Parathyroid adenoma (tissue), 2 donors: ENCODE data around the gene PLP2.

ENCODE experiments used
- H2AFZ ChIP-seq: fragments of 300-600 bp; sonication (generic); one replicate; pipeline ENCODE4 v1.7.0; 2017; ENCODE audit warnings: antibody characterized with exemption, mild to moderate bottlenecking
- H3K27ac ChIP-seq: fragments of 300-600 bp; sonication (generic); one replicate; pipeline ENCODE4 v1.7.0; 2017
- H3K27me3 ChIP-seq: fragments of 300-600 bp; sonication (generic); one replicate; pipeline ENCODE4 v1.7.0; 2017; ENCODE audit warnings: low read length; ENCODE audit not compliant: control insufficient read depth, insufficient read depth
- H3K36me3 ChIP-seq: fragments of 300-600 bp; sonication (generic); one replicate; pipeline ENCODE4 v1.7.0; 2017; ENCODE audit warnings: low read length; ENCODE audit not compliant: control insufficient read depth, insufficient read depth
- H3K4me1 ChIP-seq: fragments of 300-600 bp; sonication (generic); one replicate; pipeline ENCODE4 v1.7.0; 2017; ENCODE audit warnings: control low read depth
- H3K4me2 ChIP-seq: fragments of 300-600 bp; sonication (generic); one replicate; pipeline ENCODE4 v1.7.0; 2017; ENCODE audit warnings: low read length
- H3K4me3 ChIP-seq: fragments of 300-600 bp; sonication (generic); one replicate; pipeline ENCODE4 v1.7.0; 2017; ENCODE audit warnings: low read depth, low read length
- H3K79me2 ChIP-seq: fragments of 300-600 bp; sonication (generic); one replicate; pipeline ENCODE4 v1.7.0; 2017; ENCODE audit warnings: control low read depth
- H3K9ac ChIP-seq: fragments of 300-600 bp; sonication (generic); one replicate; pipeline ENCODE4 v1.7.0; 2017; ENCODE audit warnings: mild to moderate bottlenecking
- H3K9me3 ChIP-seq: fragments of 300-600 bp; sonication (generic); one replicate; pipeline ENCODE4 v1.7.0; 2017; ENCODE audit warnings: low read length; ENCODE audit not compliant: control insufficient read depth
- TF ChIP-seq, protein P1 (sequence below): fragments of 300-600 bp; sonication (generic); IDR thresholded peaks from one replicate; pipeline ENCODE4 v1.7.0; 2017; ENCODE audit warnings: antibody characterized with exemption, mild to moderate bottlenecking
- donor health status: primary hyperparathyroidism.

PLP2 gene

DNA sequence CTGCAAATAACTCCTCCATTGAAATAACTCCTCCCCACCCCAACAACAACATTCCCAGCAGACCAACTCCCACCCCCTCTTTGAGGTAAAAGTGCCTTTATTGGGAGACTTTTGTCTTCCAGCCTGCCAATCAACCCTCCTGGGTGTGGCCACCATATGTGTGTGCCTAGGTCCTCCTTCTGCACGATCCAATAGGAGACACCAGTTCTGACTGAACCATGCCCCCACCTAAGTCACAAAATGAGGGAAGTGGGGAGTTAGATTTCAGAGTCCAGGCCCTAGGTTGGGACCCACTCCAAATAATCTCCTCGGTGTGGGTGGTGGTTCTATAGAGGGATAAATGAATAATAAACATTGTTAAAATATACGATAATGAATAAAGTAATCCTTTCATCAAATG, 3.0 kb downstream of the PLP2 start:
- Histone ChIP-seq H3K4me3 (no peak overlapping the region), H3K27me3 (no peaks in the 10 kb centered on the region), H3K4me1 (no peaks in the 10 kb centered on the region), H3K27ac (no peak overlapping the region), H3K79me2 (no peaks in the 10 kb centered on the region), H3K36me3 (no peaks in the 10 kb centered on the region), H3K9me3 (no peaks in the 10 kb centered on the region), H3K9ac (no peak overlapping the region), H3K4me2 (no peak overlapping the region), H2AFZ (no peak overlapping the region)
- TF ChIP-seq, protein P1, sequence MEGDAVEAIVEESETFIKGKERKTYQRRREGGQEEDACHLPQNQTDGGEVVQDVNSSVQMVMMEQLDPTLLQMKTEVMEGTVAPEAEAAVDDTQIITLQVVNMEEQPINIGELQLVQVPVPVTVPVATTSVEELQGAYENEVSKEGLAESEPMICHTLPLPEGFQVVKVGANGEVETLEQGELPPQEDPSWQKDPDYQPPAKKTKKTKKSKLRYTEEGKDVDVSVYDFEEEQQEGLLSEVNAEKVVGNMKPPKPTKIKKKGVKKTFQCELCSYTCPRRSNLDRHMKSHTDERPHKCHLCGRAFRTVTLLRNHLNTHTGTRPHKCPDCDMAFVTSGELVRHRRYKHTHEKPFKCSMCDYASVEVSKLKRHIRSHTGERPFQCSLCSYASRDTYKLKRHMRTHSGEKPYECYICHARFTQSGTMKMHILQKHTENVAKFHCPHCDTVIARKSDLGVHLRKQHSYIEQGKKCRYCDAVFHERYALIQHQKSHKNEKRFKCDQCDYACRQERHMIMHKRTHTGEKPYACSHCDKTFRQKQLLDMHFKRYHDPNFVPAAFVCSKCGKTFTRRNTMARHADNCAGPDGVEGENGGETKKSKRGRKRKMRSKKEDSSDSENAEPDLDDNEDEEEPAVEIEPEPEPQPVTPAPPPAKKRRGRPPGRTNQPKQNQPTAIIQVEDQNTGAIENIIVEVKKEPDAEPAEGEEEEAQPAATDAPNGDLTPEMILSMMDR, result no peak

DNA sequence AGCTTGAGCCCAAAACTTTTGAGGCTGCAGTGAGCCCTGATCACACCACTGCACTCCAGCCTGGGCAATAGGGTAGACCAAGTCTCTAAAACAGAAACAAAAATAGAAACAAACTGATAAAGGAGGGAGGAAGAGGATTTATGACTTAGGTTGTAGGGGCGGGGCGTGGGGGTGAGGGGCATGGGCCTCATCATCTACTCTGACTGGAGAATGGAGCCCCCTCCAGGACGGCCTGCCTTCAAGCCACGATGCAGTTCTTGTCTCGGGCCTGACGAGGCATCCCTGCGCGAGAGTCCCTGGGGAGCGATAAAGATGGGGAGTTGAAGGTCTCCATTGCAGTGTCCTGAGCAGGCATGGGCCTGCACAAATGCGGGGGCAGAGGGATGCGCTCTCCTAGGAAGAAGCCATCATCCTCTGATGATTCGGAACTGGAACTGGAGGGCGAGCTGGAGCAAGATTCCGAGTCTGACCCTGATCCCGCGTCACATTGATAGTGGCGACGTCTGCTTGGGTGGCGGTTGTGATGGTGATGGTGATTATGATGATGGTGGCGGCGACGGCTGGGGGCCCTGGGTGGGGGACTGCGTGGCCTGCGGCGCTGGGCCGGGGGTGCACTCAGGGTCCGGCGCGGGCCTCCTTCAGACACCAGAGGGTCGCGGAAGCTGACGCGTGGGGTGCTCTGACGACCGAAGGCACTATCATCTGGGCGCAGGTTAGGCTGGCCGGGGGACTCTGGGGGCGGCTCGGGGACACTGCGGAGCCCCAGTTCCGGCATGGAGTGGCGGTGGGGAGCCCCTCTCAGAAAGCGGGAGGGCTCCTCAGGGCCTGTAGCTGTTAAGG, 4.0 kb downstream of the PLP2 start:
- Histone ChIP-seq H3K4me1 (no peaks in the 10 kb centered on the region), H3K36me3 (no peaks in the 10 kb centered on the region), H3K4me3 (no peak overlapping the region), H3K9me3 (no peaks in the 10 kb centered on the region), H3K27me3 (no peaks in the 10 kb centered on the region), H2AFZ (no peak overlapping the region), H3K9ac (no peak overlapping the region), H3K79me2 (no peaks in the 10 kb centered on the region), H3K27ac (no peak overlapping the region), H3K4me2 (no peak overlapping the region)
- TF ChIP-seq, protein P1, result no peak

DNA sequence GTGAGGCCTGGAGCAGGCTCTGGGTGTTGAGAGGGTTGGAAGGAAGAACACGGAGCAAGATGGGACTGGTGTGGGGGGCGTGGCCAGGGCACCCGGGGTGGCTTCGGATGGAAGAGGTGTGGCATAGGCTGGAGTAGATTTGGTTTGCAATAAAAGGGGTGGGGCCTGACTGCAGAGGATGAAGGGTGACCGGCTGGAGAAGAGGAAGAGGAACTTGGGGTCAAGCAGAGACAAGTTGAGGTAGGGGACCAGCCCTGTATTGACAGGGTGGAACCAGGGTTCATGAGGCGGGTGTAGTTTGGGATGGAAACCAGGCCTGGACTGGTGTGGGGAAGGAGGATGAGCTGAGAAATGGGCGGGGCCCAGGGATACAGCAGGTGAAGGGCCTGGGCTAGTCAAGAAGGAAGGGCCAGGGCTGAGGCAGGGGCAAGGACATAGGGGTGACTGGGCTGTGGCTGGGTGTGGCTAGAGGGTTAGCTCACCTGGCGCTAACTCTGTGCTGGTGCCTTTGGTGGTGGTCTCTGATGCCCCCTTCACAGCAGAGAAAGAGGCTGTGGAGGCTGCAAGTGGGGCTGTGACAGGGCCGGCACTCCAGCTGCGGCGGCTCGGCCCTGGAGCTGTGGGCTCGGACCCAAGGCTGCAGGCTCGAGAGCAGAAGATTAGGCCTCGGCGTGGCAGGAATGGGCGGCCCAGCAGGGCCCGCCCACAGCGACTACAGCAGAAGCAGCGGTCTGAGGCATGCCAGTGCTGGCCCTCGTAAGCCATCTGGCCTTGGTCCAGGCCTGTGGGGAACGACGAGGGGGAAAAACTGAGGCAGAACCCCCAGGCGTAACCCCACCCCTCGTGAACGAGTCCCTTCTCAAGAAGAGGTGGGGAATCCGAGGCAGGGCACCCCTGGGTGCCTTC, 5.0 kb downstream of the PLP2 start:
- TF ChIP-seq, protein P1, result no peak
- H3K36me3 ChIP-seq, result no peaks in the 10 kb centered on the region
- H3K4me3 ChIP-seq, result no peak overlapping the region
- no peaks in the 10 kb centered on the region for H3K79me2 ChIP-seq
- H3K27me3 ChIP-seq, result no peaks in the 10 kb centered on the region
- no peaks in the 10 kb centered on the region for H3K4me1 ChIP-seq
- no peak overlapping the region for H3K4me2 ChIP-seq
- no peak overlapping the region for H3K27ac ChIP-seq
- H3K9ac ChIP-seq, result no peak overlapping the region
- no peaks in the 10 kb centered on the region for H3K9me3 ChIP-seq
- H2AFZ ChIP-seq, result no peak overlapping the region

DNA sequence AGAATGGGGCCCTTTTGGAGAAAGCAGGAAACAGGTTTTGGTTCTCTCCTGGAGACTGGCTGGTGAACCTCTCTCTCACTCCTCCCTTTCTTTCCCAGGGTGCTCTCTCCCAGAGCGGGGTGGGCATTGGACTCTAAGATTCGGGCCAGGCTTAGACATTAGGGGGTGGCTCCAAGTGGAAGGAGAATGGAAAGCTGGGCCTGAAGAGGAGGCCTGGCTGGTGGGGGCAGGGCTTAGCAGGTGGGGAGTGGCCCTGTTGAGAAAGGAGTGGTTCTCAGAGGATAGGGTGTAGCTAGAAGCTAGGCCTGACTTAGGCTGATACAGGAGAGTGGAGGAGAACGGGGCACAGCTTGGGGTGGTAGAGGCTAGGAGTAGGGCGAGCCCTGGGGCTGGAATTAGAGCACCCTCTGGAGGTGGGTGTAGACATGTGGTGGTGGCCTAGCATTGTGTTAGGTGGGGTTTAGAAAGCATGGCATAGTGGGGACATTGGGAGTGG, 5.7 kb downstream of the PLP2 start:
- Histone ChIP-seq H3K27ac (no peak overlapping the region), H3K79me2 (no peaks in the 10 kb centered on the region), H3K27me3 (no peaks in the 10 kb centered on the region), H3K9ac (no peak overlapping the region), H3K9me3 (no peaks in the 10 kb centered on the region), H2AFZ (no peak overlapping the region), H3K4me2 (no peak overlapping the region), H3K36me3 (no peaks in the 10 kb centered on the region), H3K4me1 (no peaks in the 10 kb centered on the region), H3K4me3 (no peak overlapping the region)
- TF ChIP-seq, protein P1, result no peak
